H1 (cell line): ENCODE data around the gene SMARCC1. TPM values are rescaled to one million over a fixed set of nuclear protein-coding genes. Genes with fewer than 3 reads are reported as not detected.

Experiments
- CTCF ChIA-PET: fragments of 300-600 bp; sonication (Branson Sonifier 250); formaldehyde crosslinking; loops from one replicate; lab custom pipeline; 2021; ENCODE audit not compliant: partially characterized antibody; lab: Charles Lee
- POLR2A ChIA-PET: fragments of 300-600 bp; sonication (Branson Sonifier 250); formaldehyde crosslinking; loops from one replicate; lab custom pipeline; 2021; ENCODE audit warnings: inconsistent platforms; ENCODE audit not compliant: partially characterized antibody; lab: Charles Lee
- DNase-seq, 2 experiments: peaks; one replicate each; pipeline versions ENCODE4 v3.0.0 to v3.0.0-alpha.2; 2010 to 2022; ENCODE audit warnings: low spot score in 2 of 2, low read depth in 1 of 2, mixed read lengths in 1 of 2
- FAIRE-seq: peaks from 2 replicates; lab custom pipeline; 2011; peaks lifted over from hg19 to GRCh38; lab: Jason Lieb, UNC
- H2AFZ ChIP-seq: 2 replicates; pipeline ENCODE4 v1.8.1; 2012; ENCODE audit warnings: low read length, inconsistent platforms
- H2AK5ac ChIP-seq: 2 replicates; pipeline ENCODE4 v1.6.1; 2013; ENCODE audit warnings: low read depth, low read length
- H2BK120ac ChIP-seq: replicated peaks from 2 replicates; pipeline ENCODE3; 2013; ENCODE audit warnings: low read depth, low read length, inconsistent platforms
- H2BK12ac ChIP-seq: 2 replicates; pipeline ENCODE4 v1.6.1; 2013; ENCODE audit warnings: low read depth, low read length
- H2BK15ac ChIP-seq: 2 replicates; pipeline ENCODE4 v1.6.1; 2013; ENCODE audit warnings: low read length
- H2BK20ac ChIP-seq: 2 replicates; pipeline ENCODE4 v1.6.1; 2013; ENCODE audit warnings: low read length
- H2BK5ac ChIP-seq: 2 replicates; pipeline ENCODE4 v1.6.1; 2013; ENCODE audit warnings: low read depth, low read length
- H3K14ac ChIP-seq: 2 replicates; pipeline ENCODE4 v1.6.1; 2013; ENCODE audit warnings: inconsistent platforms; ENCODE audit not compliant: insufficient read length
- H3K18ac ChIP-seq: 2 replicates; pipeline ENCODE4 v1.6.1; 2013; ENCODE audit warnings: low read length; ENCODE audit errors: extremely low read depth
- H3K23ac ChIP-seq: 2 replicates; pipeline ENCODE4 v1.6.1; 2013; ENCODE audit warnings: inconsistent platforms; ENCODE audit not compliant: insufficient read length
- H3K23me2 ChIP-seq: 2 replicates; pipeline ENCODE4 v1.6.1; 2013; ENCODE audit warnings: low read depth, low read length
- H3K27ac ChIP-seq: 2 replicates; pipeline ENCODE4 v1.6.1; 2011; ENCODE audit warnings: low read depth, low read length, inconsistent platforms
- H3K27me3 ChIP-seq, 4 experiments: replicated peaks in 1 of 4; 1 replicate in 1 of 4; 2 replicates in 3 of 4; pipeline versions ENCODE4 v1.6.1 to v1.8.1; 2011 to 2013; ENCODE audit warnings: low read length in 3 of 4, mild to moderate bottlenecking in 3 of 4, inconsistent platforms in 2 of 4, mixed read lengths in 2 of 4, moderate library complexity in 1 of 4; ENCODE audit not compliant: control insufficient read depth in 3 of 4, insufficient read depth in 3 of 4; ENCODE audit errors: extremely low read depth in 1 of 4
- H3K36me3 ChIP-seq, 4 experiments: 2 replicates each; pipeline versions ENCODE4 v1.6.1 to v1.8.1; 2011 to 2013; ENCODE audit warnings: mild to moderate bottlenecking in 4 of 4, low read length in 3 of 4, moderate library complexity in 2 of 4, control low read depth in 1 of 4, inconsistent platforms in 1 of 4; ENCODE audit not compliant: insufficient read depth in 4 of 4, control insufficient read depth in 2 of 4
- H3K4ac ChIP-seq: replicated peaks from 2 replicates; pipeline ENCODE3; 2013; ENCODE audit warnings: low read length, low read depth, mixed read lengths, inconsistent platforms; ENCODE audit not compliant: insufficient read length
- H3K4me1 ChIP-seq, 4 experiments: replicated peaks in 1 of 4; 1 replicate in 1 of 4; 2 replicates in 3 of 4; pipeline versions ENCODE4 v1.6.1 to v1.8.1; 2011 to 2013; ENCODE audit warnings: low read length in 3 of 4, inconsistent platforms in 2 of 4, mixed read lengths in 1 of 4; ENCODE audit not compliant: insufficient read depth in 4 of 4, control insufficient read depth in 3 of 4
- H3K4me2 ChIP-seq, 2 experiments: 2 replicates each; pipeline versions ENCODE4 v1.6.1 to v1.8.1; 2011 to 2013; ENCODE audit warnings: low read depth in 2 of 2, low read length in 2 of 2, control low read depth in 1 of 2, inconsistent platforms in 1 of 2, mild to moderate bottlenecking in 1 of 2; ENCODE audit not compliant: insufficient read depth in 1 of 2
- H3K4me3 ChIP-seq, 4 experiments: fragments of 200-600, 300-600 bp in 1 of 4; sonication (generic), shearing (Covaris generic), sonication (Bioruptor Twin) in 1 of 4; 2 replicates each; pipeline versions ENCODE4 v1.5.1 to v1.8.1; 2011 to 2016; ENCODE audit warnings: low read length in 4 of 4, low read depth in 3 of 4, control low read depth in 2 of 4, inconsistent platforms in 2 of 4, mild to moderate bottlenecking in 2 of 4, mixed read lengths in 1 of 4, moderate library complexity in 1 of 4; ENCODE audit not compliant: insufficient read depth in 2 of 4; ENCODE audit errors: extremely low read depth in 1 of 4
- H3K56ac ChIP-seq: replicated peaks from 2 replicates; pipeline ENCODE3; 2013; ENCODE audit warnings: low read depth, mild to moderate bottlenecking, mixed read lengths, low read length, inconsistent platforms; ENCODE audit not compliant: insufficient read length
- H3K79me1 ChIP-seq: 2 replicates; pipeline ENCODE4 v1.6.1; 2013; ENCODE audit warnings: low read depth, low read length, control low read depth
- H3K79me2 ChIP-seq, 2 experiments: 2 replicates each; pipeline versions ENCODE4 v1.6.1 to v1.8.1; 2012 to 2013; ENCODE audit warnings: low read length in 2 of 2, mild to moderate bottlenecking in 2 of 2, inconsistent platforms in 1 of 2; ENCODE audit not compliant: insufficient read depth in 2 of 2, control insufficient read depth in 1 of 2
- H3K9ac ChIP-seq, 4 experiments: replicated peaks in 1 of 4; 1 replicate in 1 of 4; 2 replicates in 3 of 4; pipeline versions ENCODE4 v1.6.1 to v1.8.1; 2011 to 2013; ENCODE audit warnings: low read depth in 3 of 4, low read length in 3 of 4, control low read depth in 2 of 4, mild to moderate bottlenecking in 2 of 4, moderate library complexity in 2 of 4, inconsistent platforms in 1 of 4; ENCODE audit errors: extremely low read depth in 1 of 4
- H3K9me3 ChIP-seq, 2 experiments: 2 replicates each; pipeline versions ENCODE4 v1.6.1 to v1.8.1; 2012 to 2013; ENCODE audit warnings: mild to moderate bottlenecking in 2 of 2, moderate library complexity in 2 of 2, control low read depth in 1 of 2, inconsistent platforms in 1 of 2, low read depth in 1 of 2, low read length in 1 of 2, mixed read lengths in 1 of 2; ENCODE audit not compliant: insufficient read depth in 2 of 2
- H4K20me1 ChIP-seq, 2 experiments: replicated peaks in 1 of 2; 2 replicates each; pipeline versions ENCODE3 to v1.8.1; 2011 to 2013; ENCODE audit warnings: inconsistent platforms in 2 of 2, low read length in 2 of 2, mild to moderate bottlenecking in 1 of 2; ENCODE audit not compliant: insufficient read depth in 2 of 2, control insufficient read depth in 1 of 2
- H4K5ac ChIP-seq: 2 replicates; pipeline ENCODE4 v1.6.1; 2013; ENCODE audit warnings: low read length, low read depth, mixed read lengths, inconsistent platforms; ENCODE audit not compliant: insufficient read length
- H4K8ac ChIP-seq: 2 replicates; pipeline ENCODE4 v1.8.0; 2013; ENCODE audit warnings: mild to moderate bottlenecking, moderate library complexity, low read length, inconsistent platforms; ENCODE audit not compliant: insufficient read depth; ENCODE audit errors: extremely low read depth
- H4K91ac ChIP-seq: replicated peaks from 2 replicates; pipeline ENCODE3; 2013; ENCODE audit warnings: low read length, mixed read lengths, inconsistent platforms; ENCODE audit not compliant: insufficient read length
- CHD1 ChIP-seq: IDR thresholded peaks from 2 replicates; pipeline ENCODE4 v1.6.1; 2012; ENCODE audit warnings: low read depth, low read length, improper control_type of control experiment
- CREB1 ChIP-seq: IDR thresholded peaks from 2 replicates; pipeline ENCODE4 v1.6.1; 2012; ENCODE audit warnings: inconsistent platforms
- CTBP2 ChIP-seq: IDR thresholded peaks from 2 replicates; pipeline ENCODE4 v1.7.0; 2011; ENCODE audit warnings: borderline replicate concordance, mild to moderate bottlenecking, moderate library complexity, mixed read lengths, low read length; ENCODE audit not compliant: insufficient read depth, insufficient read length
- EGR1 ChIP-seq: IDR thresholded peaks from 2 replicates; pipeline ENCODE4 v1.6.1; 2011; ENCODE audit warnings: low read depth, low read length, borderline replicate concordance
- GTF2F1 ChIP-seq: IDR thresholded peaks from 2 replicates; pipeline ENCODE4 v1.6.1; 2012; ENCODE audit warnings: low read depth, low read length, improper control_type of control experiment, borderline replicate concordance
- JUN ChIP-seq: IDR thresholded peaks from 2 replicates; pipeline ENCODE4 v1.6.1; 2011; ENCODE audit warnings: low read depth, mild to moderate bottlenecking, improper control_type of control experiment, low read length
- SAP30 ChIP-seq: fragments of 300-600 bp; sonication (generic); IDR thresholded peaks from 2 replicates; pipeline ENCODE4 v1.7.1; 2012; ENCODE audit warnings: low read length, moderate library complexity, mild to moderate bottlenecking, inconsistent platforms; ENCODE audit not compliant: insufficient read depth, insufficient replicate concordance
- SIX5 ChIP-seq: IDR thresholded peaks from 2 replicates; pipeline ENCODE4 v1.6.1; 2011; ENCODE audit warnings: mild to moderate bottlenecking, low read depth, low read length
- TBP ChIP-seq: IDR thresholded peaks from 2 replicates; pipeline ENCODE4 v1.6.1; 2011; ENCODE audit warnings: low read depth, low read length, improper control_type of control experiment
- WGBS, 2 experiments: shearing (Covaris generic) in 1 of 2; methylation state at CpG; one replicate each; pipeline versions ENCODE4 v1.1.6 to v1.1.7; 2013 to 2015; ENCODE audit warnings: low lambda C conversion rate in 2 of 2, mixed read lengths in 2 of 2, inconsistent platforms in 1 of 2, low coverage in 1 of 2, missing lambda C conversion rate in 1 of 2; ENCODE audit not compliant: insufficient replicate concordance in 2 of 2, insufficient coverage in 1 of 2, insufficient read length in 1 of 2; ENCODE audit errors: extremely low coverage in 1 of 2, missing lambda C conversion rate in 1 of 2; 5-methylcytosine and 5-hydroxymethylcytosine counted together
- polyA plus RNA-seq, 7 experiments: library from polyadenylated mRNA; depleted of rRNA in 3 of 7; stranded (reverse) in 5 of 7; unstranded in 2 of 7; fragments of >200 nt in 5 of 7; fragments of 200-250 nt in 2 of 7; gene quantifications; 1 replicate in 5 of 7; 2 replicates in 1 of 7; 4 replicates in 1 of 7; pipeline versions ENCODE4 v1.2.1 to v1.2.3, GENCODE V29; 2011 to 2013; ENCODE audit warnings: missing spikeins in 2 of 7, mixed read lengths in 2 of 7
- total RNA-seq: library from RNA; stranded (reverse); fragmentation: NEBNext Ultra II Directional; extraction: Animal tissue kit (Norgen Biotek cat#: 25700); gene quantifications from 2 replicates; pipeline ENCODE4 v1.2.1, GENCODE V29; 2021
- TF ChIP-seq, protein P1 (sequence below): IDR thresholded peaks from 2 replicates; pipeline ENCODE4 v1.6.1; 2012; ENCODE audit warnings: inconsistent platforms
- TF ChIP-seq, protein P2 (sequence below): IDR thresholded peaks from 2 replicates; pipeline ENCODE4 v1.6.1; 2012; ENCODE audit warnings: low read length, inconsistent platforms

The SMARCC1 gene
- total and polyA plus RNA-seq, 2 of the 8 experiments (the other 6 are each of a cell fraction or from before 2014, with no cell fraction given), result 64.1 to 335 TPM

DNA sequence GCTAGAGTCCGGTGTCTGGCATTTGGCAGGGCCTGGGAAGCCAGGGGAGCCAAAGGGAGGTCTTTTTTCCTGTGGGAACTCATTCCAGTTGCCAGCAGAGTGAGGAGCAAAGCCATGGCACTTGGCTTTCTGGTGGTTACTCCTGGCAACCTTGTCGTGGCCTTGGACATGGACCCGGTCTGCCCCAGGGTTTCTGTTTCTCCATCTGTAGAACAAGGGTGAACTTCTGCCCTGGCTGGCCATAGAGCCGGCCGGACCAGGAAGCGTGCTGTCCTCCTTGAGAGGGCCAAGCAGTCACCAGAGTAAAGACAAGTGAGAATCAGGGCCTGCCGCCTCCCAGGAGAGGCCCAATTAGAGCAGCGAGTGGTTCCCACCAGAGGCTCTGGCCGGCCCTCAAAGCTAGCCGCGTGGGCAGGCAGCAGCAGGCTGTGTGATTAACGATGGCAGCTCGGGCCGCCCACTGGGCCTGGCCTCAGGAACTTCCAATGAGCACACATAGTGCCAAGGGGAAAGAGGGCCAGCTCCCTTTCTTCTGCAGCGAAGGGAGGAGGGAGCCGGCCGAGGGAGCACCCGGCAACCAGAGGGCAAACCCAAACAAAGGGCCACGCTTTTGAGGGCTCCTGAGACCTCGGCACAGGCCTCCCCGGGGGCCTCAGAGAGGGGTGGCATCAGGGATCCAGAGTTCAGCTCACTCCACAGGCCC is 239.1 kb downstream of the SMARCC1 start:
- H3K36me3 ChIP-seq, result no peaks in the 10 kb centered on the region
- H3K14ac ChIP-seq, result no peak overlapping the region
- H4K8ac ChIP-seq, result no peak overlapping the region; the same call in 1 of the 2 replicates
- 90% methylated on average over 18 of the region's 21 CpGs; no CpG with 5 or more reads in 1 of the 2 experiments for WGBS, 2 experiments
- no peaks in the 10 kb centered on the region for H3K9me3 ChIP-seq
- H2BK5ac ChIP-seq, result no peak overlapping the region
- no peak for DNase-seq
- no peak overlapping the region for H3K4me2 ChIP-seq
- no peaks in the 10 kb centered on the region; a peak in 1 of 7 replicates for H3K27me3 ChIP-seq
- TF ChIP-seq CTBP2 (no peak), GTF2F1 (no peak), CREB1 (no peak), TBP (no peak), SAP30 (no peak), EGR1 (no peak), SIX5 (no peak), JUN (no peak), CHD1 (no peak)
- TF ChIP-seq, protein P1, sequence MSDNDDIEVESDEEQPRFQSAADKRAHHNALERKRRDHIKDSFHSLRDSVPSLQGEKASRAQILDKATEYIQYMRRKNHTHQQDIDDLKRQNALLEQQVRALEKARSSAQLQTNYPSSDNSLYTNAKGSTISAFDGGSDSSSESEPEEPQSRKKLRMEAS, result no peak
- TF ChIP-seq, protein P2, sequence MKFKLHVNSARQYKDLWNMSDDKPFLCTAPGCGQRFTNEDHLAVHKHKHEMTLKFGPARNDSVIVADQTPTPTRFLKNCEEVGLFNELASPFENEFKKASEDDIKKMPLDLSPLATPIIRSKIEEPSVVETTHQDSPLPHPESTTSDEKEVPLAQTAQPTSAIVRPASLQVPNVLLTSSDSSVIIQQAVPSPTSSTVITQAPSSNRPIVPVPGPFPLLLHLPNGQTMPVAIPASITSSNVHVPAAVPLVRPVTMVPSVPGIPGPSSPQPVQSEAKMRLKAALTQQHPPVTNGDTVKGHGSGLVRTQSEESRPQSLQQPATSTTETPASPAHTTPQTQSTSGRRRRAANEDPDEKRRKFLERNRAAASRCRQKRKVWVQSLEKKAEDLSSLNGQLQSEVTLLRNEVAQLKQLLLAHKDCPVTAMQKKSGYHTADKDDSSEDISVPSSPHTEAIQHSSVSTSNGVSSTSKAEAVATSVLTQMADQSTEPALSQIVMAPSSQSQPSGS, result no peak
- H3K9ac ChIP-seq, result no peak overlapping the region
- FAIRE-seq, result no peak
- H2AFZ ChIP-seq, result no peak overlapping the region
- H3K4me1 ChIP-seq, result no peaks in the 10 kb centered on the region
- no peaks in the 10 kb centered on the region for H3K79me1 ChIP-seq
- H4K20me1 ChIP-seq, result no peaks in the 10 kb centered on the region
- H2BK12ac ChIP-seq, result no peak overlapping the region
- no peak overlapping the region for H3K18ac ChIP-seq
- no peak overlapping the region for H2BK120ac ChIP-seq
- no peaks in the 10 kb centered on the region for H3K79me2 ChIP-seq
- no peak overlapping the region for H3K23ac ChIP-seq
- POLR2A ChIA-PET, result interaction anchor here (0.6 to 1.3 kb wide), 3 partner anchors 21 to 35 kb away, joined by 3 to 4 read pairs (median 3); no protein-coding TSS in a partner anchor
- no peak overlapping the region for H2BK20ac ChIP-seq
- H3K56ac ChIP-seq, result no peak overlapping the region
- H4K91ac ChIP-seq, result no peak overlapping the region
- CTCF ChIA-PET, result interaction anchor here (0.7 to 1.3 kb wide), 6 partner anchors 13 to 121 kb away, joined by 3 to 4 read pairs (median 3); no protein-coding TSS in a partner anchor
- H4K5ac ChIP-seq, result no peak overlapping the region
- no peak overlapping the region for H2BK15ac ChIP-seq
- no peak overlapping the region for H3K4ac ChIP-seq
- no peak overlapping the region for H3K4me3 ChIP-seq
- H3K27ac ChIP-seq, result no peak overlapping the region
- no peaks in the 10 kb centered on the region for H3K23me2 ChIP-seq
- no peak overlapping the region for H2AK5ac ChIP-seq
